Activated naive CD8-positive, alpha-beta T cell treated with anti-CD3 and anti-CD28 coated beads, Interleukin-2, amount 10 ng/mL, durations not matched to agents 7 days and 5 days (primary cell): Measurements from ENCODE around the gene KRTAP4-5. TPM values are rescaled to one million over a fixed set of nuclear protein-coding genes. Genes with fewer than 3 reads are reported as not detected.
"Not testable (repeated sequence)": the region's sequence is repeated elsewhere in the genome, so short reads cannot be mapped to it uniquely, and the experiment has no call there.

Experiments
- ATAC-seq: fragments of 150-1000 bp; cut with Tn5 transposase; one replicate; pipeline ENCODE4 v1.10.0; 2021; ENCODE audit warnings: low read depth, moderate library complexity
- POLR2A ChIA-PET: fragments of 350-600 bp; sonication (Branson Sonifier 250); formaldehyde crosslinking; loops from one replicate; lab custom pipeline; 2021; ENCODE audit warnings: antibody characterized with exemption; lab: Charles Lee
- DNase-seq: peaks from one replicate; pipeline ENCODE4 v3.0.0; 2021
- H3K27ac Mint-ChIP-seq: one replicate; pipeline ENCODE4 v1.8.0; 2022; ENCODE audit warnings: mild to moderate bottlenecking, mixed read lengths
- H3K27me3 Mint-ChIP-seq: one replicate; pipeline ENCODE4 v1.8.0; 2022; ENCODE audit warnings: mild to moderate bottlenecking, moderate library complexity, mixed read lengths
- H3K36me3 Mint-ChIP-seq: one replicate; pipeline ENCODE4 v1.8.0; 2021; ENCODE audit warnings: mild to moderate bottlenecking, mixed read lengths
- H3K4me1 Mint-ChIP-seq: one replicate; pipeline ENCODE4 v1.8.0; 2021; ENCODE audit warnings: mixed read lengths
- H3K4me3 Mint-ChIP-seq: one replicate; pipeline ENCODE4 v1.8.0; 2022; ENCODE audit warnings: mild to moderate bottlenecking, moderate library complexity, mixed read lengths
- H3K9me3 Mint-ChIP-seq: one replicate; pipeline ENCODE4 v1.8.0; 2021; ENCODE audit warnings: mixed read lengths
- total RNA-seq, 2 experiments: library from RNA; stranded (reverse); gene quantifications; one replicate each; pipeline ENCODE4 v1.2.3, GENCODE V29; 2021

The KRTAP4-5 gene
- total RNA-seq, 2 experiments from 2014 or later: not detected

DNA sequence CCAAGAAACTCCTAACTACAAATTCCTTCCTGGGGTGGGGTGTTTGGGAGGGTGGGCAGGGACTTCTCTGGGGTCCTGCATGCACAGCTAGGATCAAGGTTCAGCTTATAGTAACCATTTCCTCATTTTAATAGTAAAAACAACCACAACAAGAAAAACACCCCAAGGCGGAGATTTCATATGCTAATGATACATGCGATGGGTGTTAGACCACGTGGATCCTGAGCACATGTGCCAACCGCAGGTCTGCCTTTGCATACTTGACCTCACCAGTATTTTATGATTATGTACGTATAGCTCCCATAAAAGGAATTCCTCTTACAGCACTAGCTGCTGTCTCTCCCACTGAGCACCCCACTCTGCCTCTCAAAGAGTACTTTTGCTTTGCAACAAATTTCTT, 33.3 kb downstream of the KRTAP4-5 start:
- peaks cover 1% of the 10 kb centered on the region for H3K36me3 Mint-ChIP-seq
- POLR2A ChIA-PET: no interaction called here
- DNase-seq: no peak
- peaks cover 4% of the 10 kb centered on the region for H3K27me3 Mint-ChIP-seq
- H3K4me3 Mint-ChIP-seq: no peak overlapping the region
- peaks cover 8% of the 10 kb centered on the region for H3K4me1 Mint-ChIP-seq
- no peak overlapping the region for H3K27ac Mint-ChIP-seq
- peaks cover 3% of the 10 kb centered on the region for H3K9me3 Mint-ChIP-seq
- no peak for ATAC-seq

DNA sequence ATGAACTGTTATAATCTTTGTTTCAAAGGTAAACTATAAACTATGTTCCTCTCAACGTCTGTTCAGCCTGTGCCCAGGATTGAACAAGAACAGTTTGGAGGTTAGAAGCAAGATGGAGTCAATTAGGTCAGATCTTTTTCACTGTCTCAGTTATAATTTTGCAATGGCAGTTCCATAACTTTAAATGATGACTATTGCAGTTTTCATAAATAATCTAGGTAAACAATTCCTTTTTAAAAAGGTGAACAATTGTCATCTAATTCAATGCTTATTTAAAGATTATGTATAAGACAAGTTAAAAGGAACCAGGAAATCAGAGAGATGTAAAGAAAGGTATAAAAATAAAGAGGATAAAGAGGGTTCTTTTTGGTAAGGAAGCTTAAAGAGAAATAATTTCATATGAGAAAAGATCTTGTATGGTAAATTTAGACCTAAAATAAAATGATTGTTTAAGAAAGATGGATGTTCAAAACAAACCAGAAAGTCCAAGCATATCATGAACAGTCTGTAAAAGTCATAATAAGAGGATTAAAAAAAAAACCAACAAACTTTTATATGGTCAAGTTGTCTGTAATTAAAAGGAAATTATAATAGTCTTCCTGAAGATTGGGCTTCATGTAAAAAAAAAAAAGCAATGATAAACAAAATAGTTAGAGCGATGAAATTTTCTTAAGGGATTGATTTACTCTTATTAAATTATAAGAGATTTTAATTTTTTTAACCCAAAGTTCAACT, 38.3 kb downstream of the KRTAP4-5 start:
- POLR2A ChIA-PET: no interaction called here
- H3K36me3 Mint-ChIP-seq: no peaks in the 10 kb centered on the region
- peaks cover 5% of the 10 kb centered on the region for H3K9me3 Mint-ChIP-seq
- ATAC-seq (no peak), DNase-seq (no peak)
- H3K27me3 Mint-ChIP-seq: peaks cover 4% of the 10 kb centered on the region
- H3K4me3 Mint-ChIP-seq: no peak overlapping the region
- H3K27ac Mint-ChIP-seq: no peak overlapping the region
- peaks cover 9% of the 10 kb centered on the region for H3K4me1 Mint-ChIP-seq

DNA sequence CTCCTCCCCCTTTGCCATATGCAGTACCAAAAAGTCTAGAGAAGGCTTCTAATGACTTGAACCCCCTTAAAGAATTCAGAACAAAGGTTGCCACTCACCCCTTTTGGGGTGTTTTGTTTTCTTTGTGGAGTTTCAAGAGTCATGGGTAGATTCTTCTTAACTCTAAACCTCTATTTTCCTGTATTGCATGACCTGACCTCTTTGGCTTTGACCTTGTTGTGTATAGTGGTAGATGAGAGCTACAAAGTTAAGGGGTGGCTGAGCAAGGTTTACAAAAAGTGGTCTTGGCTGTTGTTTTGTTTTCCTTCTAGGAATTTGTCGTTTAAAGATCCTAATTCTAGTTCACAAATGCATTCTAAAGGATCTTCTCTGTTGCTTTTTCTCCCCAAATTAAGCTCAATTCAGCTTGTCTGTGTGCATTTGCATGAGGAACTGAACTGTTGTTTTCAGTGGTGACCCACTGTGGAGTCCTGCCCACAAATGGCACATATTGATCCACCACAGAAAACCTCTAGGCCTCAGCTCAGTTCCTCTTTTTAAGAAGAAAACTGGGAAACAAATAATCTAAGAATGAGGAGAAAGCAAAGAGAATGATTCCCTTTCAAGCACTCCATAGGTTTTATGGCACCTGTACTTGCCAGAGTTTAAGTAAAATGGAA, 40.8 kb downstream of the KRTAP4-5 start:
- ATAC-seq, H3K27ac Mint-ChIP-seq, H3K4me1 Mint-ChIP-seq, POLR2A ChIA-PET, H3K4me3 Mint-ChIP-seq, H3K27me3 Mint-ChIP-seq, DNase-seq, H3K36me3 Mint-ChIP-seq, H3K9me3 Mint-ChIP-seq: not testable (repeated sequence)

DNA sequence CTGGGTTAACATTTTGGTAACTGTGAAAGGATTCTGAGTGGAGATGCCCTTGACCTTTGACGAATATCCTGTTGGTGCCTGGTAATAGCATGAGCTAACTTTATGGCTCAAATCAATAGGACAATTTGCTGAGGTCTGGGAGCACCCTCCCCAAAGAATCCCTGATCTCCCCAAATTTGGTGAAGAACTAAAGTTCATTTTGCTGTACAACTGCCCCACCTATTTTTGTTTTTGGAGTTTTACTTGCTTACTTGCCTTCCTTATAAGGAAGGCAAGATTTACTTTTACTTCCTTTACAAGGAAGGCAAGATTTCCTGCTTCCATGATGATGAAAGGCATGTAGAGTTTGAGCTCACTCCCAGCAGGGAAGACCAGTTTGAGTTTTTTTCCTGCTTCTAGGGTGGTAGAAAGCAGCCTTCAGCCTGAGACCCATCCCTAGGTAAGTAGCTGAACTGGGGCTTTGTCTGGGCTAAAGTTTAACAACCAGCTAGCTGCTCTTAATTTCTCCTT, 41.6 kb downstream of the KRTAP4-5 start:
- POLR2A ChIA-PET: no interaction called here
- ATAC-seq: no peak
- peaks cover 9% of the 10 kb centered on the region for H3K4me1 Mint-ChIP-seq
- no peak overlapping the region for H3K27ac Mint-ChIP-seq
- H3K9me3 Mint-ChIP-seq: peaks cover 5% of the 10 kb centered on the region
- no peaks in the 10 kb centered on the region for H3K36me3 Mint-ChIP-seq
- peaks cover 2% of the 10 kb centered on the region for H3K27me3 Mint-ChIP-seq
- DNase-seq: no peak
- no peak overlapping the region for H3K4me3 Mint-ChIP-seq

DNA sequence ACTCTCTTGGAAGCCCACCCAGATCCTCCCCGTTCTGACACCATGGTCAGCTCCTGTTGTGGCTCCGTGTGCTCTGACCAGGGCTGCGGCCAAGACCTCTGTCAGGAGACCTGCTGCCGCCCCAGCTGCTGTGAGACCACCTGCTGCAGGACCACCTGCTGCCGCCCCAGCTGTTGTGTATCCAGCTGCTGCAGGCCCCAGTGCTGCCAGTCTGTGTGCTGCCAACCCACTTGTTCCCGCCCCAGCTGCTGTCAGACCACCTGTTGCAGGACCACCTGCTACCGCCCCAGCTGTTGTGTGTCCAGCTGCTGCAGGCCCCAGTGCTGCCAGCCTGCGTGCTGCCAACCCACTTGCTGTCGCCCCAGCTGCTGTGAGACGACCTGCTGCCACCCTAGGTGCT, 44.3 kb downstream of the KRTAP4-5 start, which contains the start of gene KRTAP4-9:
Gene KRTAP4-9, plus strand, starts transcription at position 43 of the 400 bp plus-strand sequence. Its CDS starts 0 bp downstream, at position 43.
- H3K9me3 Mint-ChIP-seq, H3K27me3 Mint-ChIP-seq, DNase-seq, H3K36me3 Mint-ChIP-seq, ATAC-seq, POLR2A ChIA-PET, H3K27ac Mint-ChIP-seq, H3K4me3 Mint-ChIP-seq, H3K4me1 Mint-ChIP-seq: not testable (repeated sequence)

DNA sequence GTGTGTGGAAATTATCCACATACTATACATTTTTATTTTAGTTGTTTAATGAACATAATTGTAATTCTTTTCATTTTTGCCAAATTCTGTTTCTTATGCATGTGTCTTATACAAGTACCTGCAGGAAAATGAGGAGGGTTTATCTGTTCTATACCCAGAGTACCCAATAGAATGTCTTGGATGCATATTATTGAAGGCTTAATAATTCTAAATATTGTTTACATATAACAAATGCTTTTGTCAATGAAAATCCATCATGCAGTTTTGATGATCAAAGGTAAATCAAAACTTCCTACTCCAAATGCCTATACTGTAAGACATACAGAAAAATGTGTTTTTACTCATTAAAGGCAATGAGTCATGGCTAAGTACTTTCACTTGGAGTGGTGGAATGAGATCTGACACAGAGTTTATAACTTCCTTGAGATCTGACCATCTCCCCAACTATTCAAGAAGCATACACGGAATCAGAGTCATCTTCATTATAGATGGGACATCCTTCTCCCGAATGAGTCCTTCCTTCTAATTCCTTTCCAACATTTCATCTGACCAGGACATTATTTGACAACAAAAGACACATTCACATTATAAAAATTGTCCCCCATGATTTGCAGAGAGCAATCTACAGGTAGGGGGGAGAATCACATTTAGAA, 45.1 kb downstream of the KRTAP4-5 start:
- H3K9me3 Mint-ChIP-seq, H3K27me3 Mint-ChIP-seq, POLR2A ChIA-PET, H3K36me3 Mint-ChIP-seq, H3K4me3 Mint-ChIP-seq, H3K27ac Mint-ChIP-seq, DNase-seq, ATAC-seq: not testable (repeated sequence)
- peaks cover 11% of the 10 kb centered on the region for H3K4me1 Mint-ChIP-seq

DNA sequence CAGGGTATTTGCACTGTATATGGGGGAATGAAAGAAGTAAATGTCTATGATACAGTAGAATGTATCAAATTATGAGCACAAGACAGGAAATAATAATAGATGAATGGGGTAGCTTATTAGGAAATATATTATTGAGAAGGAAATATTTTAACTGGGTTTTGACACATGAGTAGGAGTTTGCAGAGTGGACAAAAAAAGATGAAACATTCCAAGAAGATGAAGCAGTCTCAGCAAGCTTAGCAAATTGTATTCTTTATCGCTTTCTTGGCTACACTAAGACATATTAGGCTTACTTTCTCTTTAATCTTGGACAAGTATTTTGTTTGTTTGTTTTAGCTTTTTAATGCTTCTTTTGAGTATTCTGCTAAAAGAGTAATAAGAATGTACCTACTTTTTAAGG, 45.7 kb downstream of the KRTAP4-5 start:
- H3K36me3 Mint-ChIP-seq: no peaks in the 10 kb centered on the region
- peaks cover 10% of the 10 kb centered on the region for H3K4me1 Mint-ChIP-seq

DNA sequence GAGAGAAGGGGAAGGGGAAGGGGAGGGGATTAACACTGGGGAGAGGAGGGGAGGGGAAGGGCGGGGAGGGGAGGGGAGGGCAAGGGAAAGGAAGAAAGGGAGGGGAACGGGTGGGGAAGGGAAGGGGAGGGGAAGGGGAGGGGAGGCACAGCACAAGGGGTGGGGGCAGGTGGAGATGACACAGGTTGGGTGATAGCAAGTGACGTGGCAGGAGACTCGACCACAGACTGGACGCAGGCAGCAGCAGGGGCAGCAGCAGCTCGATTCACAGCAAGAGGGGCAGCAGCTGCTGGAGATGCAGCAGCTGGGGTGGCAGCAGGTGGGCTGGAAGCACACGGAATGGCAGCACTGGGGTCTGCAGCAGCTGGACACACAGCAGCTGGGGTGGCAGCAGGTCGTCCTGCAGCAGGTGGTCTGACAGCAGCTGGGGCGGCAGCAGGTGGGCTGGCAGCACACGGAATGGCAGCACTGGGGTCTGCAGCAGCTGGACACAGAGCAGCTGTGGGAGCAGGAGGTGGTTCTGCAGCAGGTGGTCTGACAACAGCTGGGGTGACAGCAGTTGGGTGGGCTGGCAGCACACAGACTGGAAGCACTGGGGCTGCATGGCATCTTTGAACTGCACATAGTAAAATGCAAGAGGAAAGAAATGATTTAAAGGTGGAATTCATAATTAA, 47.9 kb downstream of the KRTAP4-5 start, which contains the start of gene KRTAP4-16:
Gene KRTAP4-16, minus strand, starts transcription at position 624 of the 674 bp plus-strand sequence. Its CDS starts 0 bp downstream, at position 624.
- no peaks in the 10 kb centered on the region for H3K9me3 Mint-ChIP-seq
- H3K27me3 Mint-ChIP-seq: peaks cover 8% of the 10 kb centered on the region
- DNase-seq (no peak), ATAC-seq (no peak)
- H3K4me1 Mint-ChIP-seq: peaks cover 1% of the 10 kb centered on the region
- H3K4me3 Mint-ChIP-seq: no peak within 1 kb of the TSS
- H3K27ac Mint-ChIP-seq: no peak within 1 kb of the TSS
- H3K36me3 Mint-ChIP-seq: no peaks in the 10 kb centered on the region
- POLR2A ChIA-PET: no interaction called here

More for the DNA sequence above, 45.7 kb downstream of the KRTAP4-5 start:
- DNase-seq (no peak), ATAC-seq (no peak)
- Mint-ChIP-seq H3K4me3 (no peak overlapping the region), H3K27ac (no peak overlapping the region), H3K9me3 (peaks cover 5% of the 10 kb centered on the region), H3K27me3 (peaks cover 2% of the 10 kb centered on the region)
- POLR2A ChIA-PET: no interaction called here

DNA sequence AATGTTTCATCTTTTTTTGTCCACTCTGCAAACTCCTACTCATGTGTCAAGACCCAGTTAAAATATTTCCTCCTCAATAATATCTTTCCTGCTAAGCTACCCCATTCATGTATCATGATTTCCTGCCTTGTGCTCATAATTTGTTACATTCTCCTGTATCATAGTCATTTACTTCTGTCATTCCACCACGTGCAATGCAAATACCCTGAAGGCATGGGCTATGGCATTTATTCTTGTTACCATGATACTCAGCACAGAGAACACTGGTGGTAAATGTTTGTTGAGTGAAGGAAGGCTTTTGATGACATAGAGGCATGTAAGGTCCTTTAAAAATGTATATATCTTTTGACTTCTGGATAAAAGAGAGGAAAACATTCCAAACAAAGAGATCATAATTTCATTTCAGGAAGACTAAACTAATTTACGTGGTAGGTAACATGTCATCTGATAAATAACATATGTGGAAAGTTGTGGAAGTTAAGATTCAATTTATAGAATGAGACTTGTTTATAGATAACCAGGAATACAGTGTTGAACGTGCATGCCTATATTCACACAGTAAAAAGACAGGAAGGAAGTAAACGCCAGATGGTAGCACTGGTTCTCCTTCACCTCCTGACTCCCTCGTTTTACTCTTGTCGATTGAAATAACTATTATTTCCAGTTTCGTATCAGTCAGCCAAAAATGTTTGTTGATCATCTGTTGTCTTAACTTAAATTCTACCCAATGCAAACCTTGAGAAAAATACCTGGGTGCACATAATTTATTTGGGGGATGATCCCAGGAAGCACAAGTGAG, 49.7 kb downstream of the KRTAP4-5 start:
- ATAC-seq, H3K4me1 Mint-ChIP-seq, H3K36me3 Mint-ChIP-seq, H3K9me3 Mint-ChIP-seq, DNase-seq, POLR2A ChIA-PET, H3K4me3 Mint-ChIP-seq, H3K27ac Mint-ChIP-seq: not testable (repeated sequence)
- peaks cover 13% of the 10 kb centered on the region for H3K27me3 Mint-ChIP-seq

Other genes with a start within 250 kb of the KRTAP4-5 start
- not detected for gene KRT23, start 212.2 kb downstream of the KRTAP4-5 start, total RNA-seq
- not detected for gene KRT39, start 182.9 kb downstream of the KRTAP4-5 start, total RNA-seq
- gene KRT40, start 165.5 kb downstream of the KRTAP4-5 start, total RNA-seq: not detected
- gene KRTAP3-3, start 155.7 kb downstream of the KRTAP4-5 start, total RNA-seq: not detected
- not detected for gene KRTAP3-2, start 149.9 kb downstream of the KRTAP4-5 start, total RNA-seq
- not detected for gene KRTAP3-1, start 140.7 kb downstream of the KRTAP4-5 start, total RNA-seq
- not detected for gene KRTAP1-5, start 122.6 kb downstream of the KRTAP4-5 start, total RNA-seq
- not detected for gene KRTAP1-4, start 119.6 kb downstream of the KRTAP4-5 start, total RNA-seq
- not detected for gene KRTAP1-3, start 115.0 kb downstream of the KRTAP4-5 start, total RNA-seq
- gene KRTAP1-1, start 108.4 kb downstream of the KRTAP4-5 start, total RNA-seq: not detected
- not detected for gene KRTAP2-1, start 102.5 kb downstream of the KRTAP4-5 start, total RNA-seq
- not detected for gene KRTAP2-2, start 94.6 kb downstream of the KRTAP4-5 start, total RNA-seq
- gene KRTAP2-3, start 89.7 kb downstream of the KRTAP4-5 start, total RNA-seq: not detected
- gene KRTAP2-4, start 83.9 kb downstream of the KRTAP4-5 start, total RNA-seq: not detected
- not detected for gene KRTAP4-7, start 65.7 kb downstream of the KRTAP4-5 start, total RNA-seq
- gene KRTAP4-8, start 51.7 kb downstream of the KRTAP4-5 start, total RNA-seq: not detected
- not detected for gene KRTAP4-16, start 47.6 kb downstream of the KRTAP4-5 start, total RNA-seq
- not detected for gene KRTAP4-9, start 44.4 kb downstream of the KRTAP4-5 start, total RNA-seq
- gene KRTAP4-11, start 31.5 kb downstream of the KRTAP4-5 start, total RNA-seq: not detected
- not detected for gene KRTAP4-12, start 25.6 kb downstream of the KRTAP4-5 start, total RNA-seq
- not detected for gene KRTAP4-6, start 9.3 kb downstream of the KRTAP4-5 start, total RNA-seq
- gene KRTAP4-4, start 10.9 kb upstream of the KRTAP4-5 start, total RNA-seq: not detected
- not detected for gene KRTAP4-3, start 18.4 kb upstream of the KRTAP4-5 start, total RNA-seq
- not detected for gene KRTAP4-2, start 28.4 kb upstream of the KRTAP4-5 start, total RNA-seq
- gene KRTAP4-1, start 35.1 kb upstream of the KRTAP4-5 start, total RNA-seq: not detected
- not detected for gene KRTAP9-1, start 40.1 kb upstream of the KRTAP4-5 start, total RNA-seq
- gene KRTAP9-2, start 76.8 kb upstream of the KRTAP4-5 start, total RNA-seq: not detected
- not detected for gene KRTAP9-3, start 82.6 kb upstream of the KRTAP4-5 start, total RNA-seq
- not detected for gene KRTAP9-8, start 88.2 kb upstream of the KRTAP4-5 start, total RNA-seq
- not detected for gene KRTAP9-4, start 99.9 kb upstream of the KRTAP4-5 start, total RNA-seq
- gene KRTAP9-9, start 105.6 kb upstream of the KRTAP4-5 start, total RNA-seq: not detected
- gene KRTAP9-6, start 115.6 kb upstream of the KRTAP4-5 start, total RNA-seq: not detected
- gene KRTAP9-7, start 125.9 kb upstream of the KRTAP4-5 start, total RNA-seq: not detected
- not detected for gene KRTAP29-1, start 153.0 kb upstream of the KRTAP4-5 start, total RNA-seq
- not detected for gene KRTAP16-1, start 159.5 kb upstream of the KRTAP4-5 start, total RNA-seq
- gene KRTAP17-1, start 165.9 kb upstream of the KRTAP4-5 start, total RNA-seq: not detected
- not detected for gene KRT33A, start 201.0 kb upstream of the KRTAP4-5 start, total RNA-seq
- gene KRT33B, start 220.0 kb upstream of the KRTAP4-5 start, total RNA-seq: not detected
- gene KRT34, start 232.5 kb upstream of the KRTAP4-5 start, total RNA-seq: not detected
- not detected for gene KRT31, start 247.8 kb upstream of the KRTAP4-5 start, total RNA-seq